NB4 (cell line): ENCODE results near the gene TSPAN15.

ENCODE experiments used
- DNase-seq: peaks from one replicate; pipeline ENCODE4 v3.0.0; 2010; ENCODE audit warnings: low read depth
- H3K4me3 ChIP-seq: one replicate; pipeline ENCODE4 v1.5.1; 2011; ENCODE audit warnings: mild to moderate bottlenecking, low read depth, low read length, moderate library complexity
- MYC ChIP-seq: IDR thresholded peaks from 2 replicates; pipeline ENCODE4 v1.6.1; 2011; ENCODE audit warnings: low read depth, low read length
- POLR2A ChIP-seq: IDR thresholded peaks from 2 replicates; pipeline ENCODE4 v1.6.1; 2011; ENCODE audit warnings: mild to moderate bottlenecking; ENCODE audit not compliant: insufficient read length; ENCODE audit errors: extremely low read depth
- TF ChIP-seq, protein P1 (sequence below): IDR thresholded peaks from 2 replicates; pipeline ENCODE4 v1.6.1; 2011; ENCODE audit warnings: low read depth, low read length
- TF ChIP-seq, protein P2 (sequence below): IDR thresholded peaks from one replicate; pipeline ENCODE4 v1.5.1; 2012; ENCODE audit warnings: low read depth, low read length

The TSPAN15 gene

DNA sequence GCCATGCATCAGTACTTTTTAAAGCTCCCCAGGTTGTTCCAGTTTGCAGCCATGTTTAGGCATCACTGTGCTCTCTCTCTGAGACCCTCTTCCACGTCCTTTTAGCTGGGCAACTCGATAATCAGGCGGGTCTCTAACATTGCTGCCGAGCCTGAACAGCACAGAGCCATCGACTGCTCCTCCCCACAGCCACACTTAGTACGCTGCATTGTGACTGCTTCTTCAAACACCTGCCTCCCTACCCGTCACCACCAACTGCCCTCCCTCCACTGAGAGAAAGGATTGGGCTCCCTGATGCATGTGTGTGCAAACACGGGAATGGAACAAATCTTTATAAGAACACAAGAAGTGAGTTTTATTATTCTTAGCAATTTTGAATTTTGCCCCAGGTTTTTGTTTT is 23.1 kb upstream of the TSPAN15 start:
- TF ChIP-seq, protein P1, sequence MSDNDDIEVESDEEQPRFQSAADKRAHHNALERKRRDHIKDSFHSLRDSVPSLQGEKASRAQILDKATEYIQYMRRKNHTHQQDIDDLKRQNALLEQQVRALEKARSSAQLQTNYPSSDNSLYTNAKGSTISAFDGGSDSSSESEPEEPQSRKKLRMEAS: no peak
- TF ChIP-seq POLR2A (no peak), MYC (no peak)
- TF ChIP-seq, protein P2, sequence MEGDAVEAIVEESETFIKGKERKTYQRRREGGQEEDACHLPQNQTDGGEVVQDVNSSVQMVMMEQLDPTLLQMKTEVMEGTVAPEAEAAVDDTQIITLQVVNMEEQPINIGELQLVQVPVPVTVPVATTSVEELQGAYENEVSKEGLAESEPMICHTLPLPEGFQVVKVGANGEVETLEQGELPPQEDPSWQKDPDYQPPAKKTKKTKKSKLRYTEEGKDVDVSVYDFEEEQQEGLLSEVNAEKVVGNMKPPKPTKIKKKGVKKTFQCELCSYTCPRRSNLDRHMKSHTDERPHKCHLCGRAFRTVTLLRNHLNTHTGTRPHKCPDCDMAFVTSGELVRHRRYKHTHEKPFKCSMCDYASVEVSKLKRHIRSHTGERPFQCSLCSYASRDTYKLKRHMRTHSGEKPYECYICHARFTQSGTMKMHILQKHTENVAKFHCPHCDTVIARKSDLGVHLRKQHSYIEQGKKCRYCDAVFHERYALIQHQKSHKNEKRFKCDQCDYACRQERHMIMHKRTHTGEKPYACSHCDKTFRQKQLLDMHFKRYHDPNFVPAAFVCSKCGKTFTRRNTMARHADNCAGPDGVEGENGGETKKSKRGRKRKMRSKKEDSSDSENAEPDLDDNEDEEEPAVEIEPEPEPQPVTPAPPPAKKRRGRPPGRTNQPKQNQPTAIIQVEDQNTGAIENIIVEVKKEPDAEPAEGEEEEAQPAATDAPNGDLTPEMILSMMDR: no peak
- H3K4me3 ChIP-seq: no peak overlapping the region
- no peak for DNase-seq

DNA sequence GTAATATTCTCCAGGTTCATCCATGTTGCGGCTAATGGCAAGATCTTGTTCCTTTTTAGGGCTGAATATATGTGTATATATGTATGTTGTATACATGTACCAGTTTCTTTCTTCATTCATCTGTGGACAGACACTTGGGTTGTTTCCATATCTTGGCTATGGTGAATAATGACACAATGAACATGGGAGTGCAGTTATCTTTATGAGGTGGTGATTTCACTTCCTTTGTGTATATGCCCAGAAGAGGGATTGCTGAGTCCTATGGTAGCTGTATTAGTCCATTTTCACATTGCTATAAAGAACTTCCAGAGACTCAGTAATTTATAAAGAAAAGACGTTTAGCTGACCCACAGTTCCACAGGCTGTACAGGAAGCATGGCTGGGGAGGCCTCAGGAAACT is 17.1 kb upstream of the TSPAN15 start:
- TF ChIP-seq POLR2A: no peak
- TF ChIP-seq, protein P1: no peak
- TF ChIP-seq, protein P2: no peak
- no peak for TF ChIP-seq MYC
- no peak overlapping the region for H3K4me3 ChIP-seq
- no peak for DNase-seq

DNA sequence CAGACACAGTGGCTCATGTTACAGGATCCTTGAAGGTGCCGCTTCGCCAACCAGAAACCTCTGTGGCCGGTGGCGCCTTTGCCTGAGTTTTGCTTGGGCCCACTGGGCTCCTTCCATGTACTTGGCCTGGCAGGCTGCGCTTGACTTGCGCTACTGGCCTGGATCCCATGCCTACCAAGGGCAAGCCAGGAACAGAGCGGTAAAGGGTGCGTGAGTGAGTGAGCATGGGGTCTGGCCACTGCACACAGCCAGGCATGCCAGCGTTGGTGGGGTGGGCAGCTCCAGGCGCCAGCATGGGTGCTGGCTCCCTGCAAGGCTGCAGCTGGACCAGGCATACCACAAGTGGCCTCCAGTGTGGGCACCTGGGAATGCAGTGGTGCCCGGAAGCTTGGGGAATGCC is 16.3 kb upstream of the TSPAN15 start:
- DNase-seq: no peak

GRCh38 chr10:69435966-69436520 is 15.2 kb upstream of the TSPAN15 start:
- no peak for DNase-seq
- no peak overlapping the region for H3K4me3 ChIP-seq
- TF ChIP-seq, protein P1: no peak
- TF ChIP-seq MYC: no peak
- no peak for TF ChIP-seq POLR2A
- TF ChIP-seq, protein P2: no peak

More for the DNA sequence above, 16.3 kb upstream of the TSPAN15 start:
- TF ChIP-seq, protein P1: no peak
- TF ChIP-seq, protein P2: no peak
- TF ChIP-seq MYC (no peak), POLR2A (no peak)
- no peak overlapping the region for H3K4me3 ChIP-seq

DNA sequence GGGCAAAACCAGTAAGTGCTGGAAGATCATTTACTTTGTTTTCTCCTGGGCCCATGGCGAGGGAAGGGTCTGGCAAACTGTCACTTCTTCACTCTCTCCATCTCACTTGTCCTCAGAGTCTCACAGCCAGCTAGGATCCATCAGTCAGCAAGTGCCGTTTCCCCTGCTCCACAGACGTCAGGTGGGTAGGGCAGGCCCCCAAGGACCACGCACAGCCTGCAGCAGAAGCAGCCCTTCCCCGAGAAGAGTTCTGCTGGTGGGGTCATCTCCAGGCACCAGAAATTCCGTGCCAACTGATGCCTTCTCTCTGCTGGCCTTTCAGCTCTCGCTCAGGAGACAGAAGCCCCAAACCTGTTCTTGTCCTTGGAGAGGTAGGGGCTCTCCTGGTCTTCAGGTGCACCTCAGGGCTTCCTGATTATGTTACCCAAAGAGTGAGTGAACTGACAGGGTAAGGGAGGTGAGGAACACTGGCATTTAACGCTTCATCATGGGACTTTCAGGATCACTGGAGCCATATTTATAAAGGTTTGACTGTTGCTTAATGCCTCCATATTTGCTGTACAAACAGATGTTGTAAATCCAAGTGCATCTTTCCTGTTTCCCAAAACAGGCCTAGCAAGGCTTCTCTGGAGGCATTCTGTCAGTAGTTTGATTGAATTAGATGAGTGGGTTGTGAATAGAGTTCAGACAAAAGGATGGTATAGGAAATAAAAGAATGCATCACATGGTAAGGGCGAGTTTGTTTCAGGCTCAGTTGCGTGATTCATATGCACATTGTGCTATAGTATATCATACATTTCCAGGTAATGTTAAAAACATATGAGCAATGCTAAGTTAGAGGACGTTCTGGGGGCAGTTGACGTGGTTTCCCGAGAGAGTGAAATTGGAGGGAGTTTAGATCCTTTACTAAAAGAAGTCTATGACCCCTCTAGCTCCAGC is 13.7 kb upstream of the TSPAN15 start:
- H3K4me3 ChIP-seq: no peak overlapping the region
- TF ChIP-seq MYC (no peak), POLR2A (no peak)
- TF ChIP-seq, protein P2: no peak
- TF ChIP-seq, protein P1: no peak
- no peak for DNase-seq
